Measurements from ENCODE around the gene NR5A1.

NR5A1 gene

DNA sequence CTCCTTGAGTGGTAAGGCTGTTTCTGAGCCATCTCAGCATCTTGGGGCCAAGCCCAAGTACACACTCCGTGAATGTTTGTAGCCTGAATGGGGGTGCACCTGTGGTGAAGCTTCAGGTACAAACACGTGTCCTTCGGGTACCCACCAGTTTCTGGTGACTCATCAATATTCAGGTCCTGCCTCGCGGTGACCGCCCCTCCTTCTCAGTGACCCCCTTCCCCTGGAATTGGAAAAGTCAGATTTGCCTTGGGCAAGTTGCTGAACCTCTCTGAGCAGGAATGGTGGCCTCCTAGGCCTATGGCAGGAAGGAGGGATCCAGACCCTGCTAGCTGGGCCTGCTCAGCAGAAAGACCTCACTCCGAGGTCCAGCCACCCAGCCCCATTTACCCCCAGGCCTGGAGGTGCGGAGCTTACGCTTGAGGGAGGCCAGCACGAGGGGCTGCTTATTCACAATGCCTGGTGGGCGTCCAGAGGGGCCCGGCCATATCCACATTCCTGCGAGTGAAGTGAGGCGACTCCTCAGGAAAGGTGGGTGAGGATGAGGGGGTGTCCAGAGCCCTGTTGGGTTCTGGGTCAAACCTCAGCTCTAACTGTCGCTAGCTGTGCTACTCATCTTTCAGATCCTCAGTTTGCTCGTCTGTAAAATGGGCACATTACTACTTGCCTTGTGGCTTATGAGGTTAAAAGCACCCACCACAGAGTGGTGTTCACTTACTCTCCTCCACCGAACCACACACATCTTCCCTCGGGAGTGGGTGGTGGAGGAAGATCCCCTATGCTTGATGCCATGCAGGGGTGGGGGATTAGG lies 49.9 kb downstream of the NR5A1 start:
- no peak for DNase-seq

DNA sequence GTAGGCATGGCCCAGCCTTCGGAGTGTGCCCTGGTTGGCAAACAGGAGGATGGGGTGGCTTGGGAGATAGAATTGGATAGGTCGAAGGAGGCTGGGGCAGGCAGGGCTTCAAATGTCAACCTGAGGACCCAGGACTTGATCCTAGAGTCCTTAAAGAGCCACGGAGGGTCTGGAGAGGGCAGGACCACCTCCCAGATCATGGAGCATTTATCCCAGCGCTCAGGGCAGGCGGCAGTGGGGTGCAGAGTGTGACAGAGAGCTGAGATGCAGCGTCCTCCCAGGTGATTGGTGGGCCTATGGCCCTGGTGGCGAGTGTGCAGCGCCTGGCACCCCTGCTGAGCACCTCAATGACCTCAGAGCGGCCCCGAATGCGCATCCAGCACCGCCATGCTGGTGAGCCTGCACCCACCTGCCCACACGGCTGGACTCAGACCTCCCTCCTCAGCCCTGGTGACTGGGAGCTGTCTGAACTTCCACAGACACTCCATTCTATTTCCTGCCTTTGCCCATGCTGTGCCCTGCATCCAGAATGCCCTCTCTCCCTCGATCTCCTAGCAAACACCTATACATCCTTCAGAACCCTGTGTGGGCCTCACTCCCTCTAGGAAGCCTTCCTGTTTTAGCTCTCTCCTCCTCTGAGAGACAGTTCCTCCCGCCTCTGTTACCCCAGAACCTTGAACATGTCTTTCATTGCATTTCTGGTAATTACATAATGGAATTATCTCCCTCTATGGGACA lies 50.7 kb downstream of the NR5A1 start:
- no peak for DNase-seq

DNA sequence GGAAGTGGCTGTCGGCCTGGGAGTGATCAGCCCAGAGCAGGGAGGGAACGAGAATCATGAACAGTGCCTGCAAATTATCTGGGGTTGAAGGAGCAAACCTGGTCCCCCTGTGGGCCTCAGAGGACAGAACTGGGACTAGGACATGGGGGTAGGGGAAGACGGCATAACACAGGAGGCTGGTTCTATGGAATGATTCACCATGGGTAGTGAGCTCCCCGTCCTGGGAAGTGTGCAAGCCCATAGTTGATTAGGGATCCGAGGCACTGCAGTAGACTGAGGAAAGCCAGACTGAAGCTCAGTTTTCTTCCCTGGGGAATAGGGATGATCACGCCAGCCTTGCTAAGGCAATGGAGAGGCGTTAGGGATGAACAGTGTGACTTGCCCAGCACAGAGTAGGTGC lies 51.4 kb downstream of the NR5A1 start:
- DNase-seq = no peak

DNA sequence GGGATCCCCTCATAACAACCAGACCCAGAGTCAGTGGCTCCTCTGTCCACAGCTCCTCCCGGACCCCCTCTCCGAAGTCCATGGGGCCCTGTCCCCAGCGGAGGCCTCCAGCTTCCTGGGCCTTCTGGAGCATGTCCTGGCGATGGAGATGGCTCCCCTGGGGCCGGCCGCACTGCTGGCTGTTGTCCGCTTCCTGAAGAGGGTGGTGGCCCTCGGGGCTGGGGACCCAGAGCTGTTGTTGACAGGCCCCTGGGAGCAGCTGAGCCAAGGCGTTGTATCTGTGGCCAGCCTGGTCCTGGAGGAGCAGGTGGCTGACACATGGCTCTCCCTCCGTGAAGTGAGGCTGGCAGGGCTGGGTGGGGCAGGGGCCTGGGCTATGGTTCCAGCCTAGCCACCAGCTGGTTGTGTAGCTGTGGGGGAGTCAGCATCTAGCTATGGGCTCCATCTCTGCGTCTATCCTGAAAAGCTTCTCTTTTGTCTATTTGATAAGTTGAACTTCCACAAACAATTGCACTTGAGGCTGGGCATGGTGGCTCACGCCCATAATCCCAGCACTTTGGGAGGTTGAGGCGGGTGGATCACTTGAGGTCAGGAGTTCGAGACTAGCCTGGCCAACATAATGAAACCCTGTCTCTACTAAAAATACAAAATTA lies 52.3 kb downstream of the NR5A1 start:
- no peak for DNase-seq

DNA sequence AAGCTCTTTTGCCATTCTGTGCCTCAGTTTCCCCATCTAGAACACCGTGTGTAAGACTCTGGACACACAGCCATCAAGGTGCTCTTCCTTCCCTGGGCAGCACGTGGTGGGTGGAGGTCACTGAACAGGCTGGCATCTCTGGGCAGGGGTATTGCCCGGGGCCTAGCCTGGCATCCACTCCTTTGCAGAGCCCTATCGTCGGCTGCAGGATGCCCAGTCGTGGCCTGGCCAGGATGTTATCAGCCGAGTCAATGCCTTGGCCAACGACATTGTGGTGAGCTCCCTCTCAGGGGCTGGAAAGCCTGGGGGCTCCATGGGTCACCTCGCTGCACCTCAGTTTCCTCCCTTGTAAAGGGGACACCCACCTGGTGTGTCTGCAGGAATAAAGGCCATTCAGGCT lies 52.9 kb downstream of the NR5A1 start:
- DNase-seq = no peak

DNA sequence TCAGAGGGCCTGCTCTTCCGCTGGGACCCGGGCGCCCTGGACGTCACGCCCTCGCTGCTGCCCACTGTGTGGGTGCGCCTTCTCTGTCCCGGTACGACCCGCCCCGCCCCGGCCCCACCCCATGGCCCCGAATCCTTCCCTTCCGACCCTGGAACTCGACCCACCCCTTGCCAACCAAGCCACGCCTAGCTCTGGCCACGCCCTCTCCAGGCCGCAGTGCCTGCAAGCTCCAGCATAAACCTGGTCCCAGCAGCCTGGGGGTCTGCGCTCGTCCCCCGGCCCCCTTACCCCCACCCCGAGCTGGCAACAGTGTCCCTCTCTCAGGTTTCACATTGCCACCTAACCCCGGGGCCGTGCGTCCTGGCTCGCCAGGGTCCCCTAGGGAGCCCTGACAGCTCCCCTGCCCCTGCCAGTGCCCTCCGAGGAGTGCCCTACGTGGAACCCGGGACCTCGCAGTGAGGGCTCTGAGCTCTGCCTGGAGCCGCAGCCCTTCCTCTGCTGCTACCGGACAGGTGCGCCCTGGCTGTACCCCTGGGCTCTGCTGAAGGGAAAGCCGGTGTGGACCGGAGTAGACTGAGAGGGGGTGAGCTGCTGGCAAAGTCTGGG lies 53.5 kb downstream of the NR5A1 start:
- DNase-seq = no peak

DNA sequence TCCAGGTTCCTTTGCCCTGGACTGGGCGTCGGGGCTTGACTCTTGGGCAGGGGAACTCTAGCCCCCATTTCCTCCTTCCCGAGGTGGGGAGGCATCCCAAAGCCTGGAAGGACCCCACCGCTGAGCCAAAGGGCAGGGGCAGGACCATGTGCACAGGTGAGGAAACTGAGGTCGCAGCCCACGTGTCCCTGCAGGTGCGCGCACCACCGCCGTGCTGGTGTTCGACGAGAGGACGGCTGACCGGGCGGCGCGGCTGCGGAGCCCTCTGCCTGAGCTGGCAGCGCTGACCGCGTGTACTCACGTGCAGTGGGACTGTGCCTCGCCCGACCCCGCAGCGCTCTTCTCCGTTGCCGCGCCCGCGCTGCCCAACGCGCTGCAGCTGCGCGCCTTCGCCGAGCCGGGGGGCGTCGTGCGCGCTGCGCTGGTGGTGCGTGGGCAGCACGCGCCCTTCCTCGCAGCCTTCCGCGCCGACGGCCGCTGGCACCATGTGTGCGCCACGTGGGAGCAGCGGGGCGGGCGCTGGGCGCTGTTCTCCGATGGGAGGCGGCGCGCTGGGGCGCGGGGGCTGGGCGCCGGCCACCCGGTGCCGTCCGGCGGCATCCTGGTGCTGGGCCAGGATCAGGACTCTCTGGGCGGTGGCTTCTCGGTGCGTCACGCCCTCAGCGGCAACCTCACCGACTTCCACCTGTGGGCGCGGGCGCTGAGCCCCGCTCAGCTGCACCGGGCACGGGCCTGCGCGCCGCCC lies 54.2 kb downstream of the NR5A1 start:
- no peak for DNase-seq

DNA sequence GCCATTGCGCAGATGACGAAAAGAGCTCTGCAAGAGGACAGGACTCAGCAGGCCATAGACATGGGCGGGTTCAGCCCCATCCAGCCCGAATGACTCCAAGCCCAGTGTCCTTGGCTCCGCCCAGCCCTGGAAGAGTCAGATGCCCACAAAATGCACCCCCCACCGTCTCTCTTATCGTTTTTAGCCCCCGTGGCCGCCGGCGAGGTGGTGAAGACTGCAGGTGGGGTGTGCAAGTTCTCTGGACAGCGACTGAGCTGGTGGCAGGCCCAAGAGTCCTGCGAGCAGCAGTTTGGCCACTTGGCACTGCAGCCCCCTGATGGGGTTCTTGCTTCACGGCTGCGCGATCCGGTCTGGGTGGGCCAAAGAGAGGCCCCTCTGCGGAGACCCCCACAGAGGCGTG lies 54.9 kb downstream of the NR5A1 start:
- no peak for DNase-seq

DNA sequence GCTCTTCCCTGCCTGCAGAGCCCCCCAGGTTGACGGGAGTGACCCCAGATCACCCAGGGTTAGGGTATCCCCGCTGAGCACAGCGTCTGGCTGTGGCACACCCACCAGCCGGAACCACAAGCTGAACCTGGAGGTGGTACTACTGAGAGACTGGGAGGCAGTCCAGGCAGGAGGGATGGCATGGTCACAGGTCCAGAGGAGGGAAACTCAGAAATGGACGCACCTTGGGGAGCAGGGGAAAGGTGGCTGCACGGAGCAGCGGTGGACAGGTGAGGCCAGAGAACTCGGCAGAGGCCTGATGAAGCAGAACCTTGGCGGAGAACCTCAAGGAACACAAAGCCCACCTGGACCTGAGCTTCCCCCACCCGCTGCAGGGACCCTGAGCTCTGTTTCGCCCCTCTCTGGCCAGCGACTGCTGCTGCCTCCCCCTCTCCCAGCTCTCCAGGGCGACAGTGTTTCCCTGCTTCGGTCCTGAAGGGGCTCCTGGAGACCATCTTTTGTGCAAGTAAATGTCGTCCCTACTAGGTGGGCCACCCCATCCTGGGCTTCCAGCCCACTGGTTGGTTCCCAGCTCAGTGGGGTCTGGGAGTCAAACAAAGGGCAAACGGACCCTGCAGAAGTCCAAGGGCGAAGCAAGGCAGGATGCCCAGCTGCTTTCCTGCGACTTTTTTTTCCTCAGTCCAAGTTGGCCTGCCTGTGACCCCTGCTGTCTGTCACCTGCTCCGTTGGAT lies 56.1 kb downstream of the NR5A1 start:
- DNase-seq = no peak

DNA sequence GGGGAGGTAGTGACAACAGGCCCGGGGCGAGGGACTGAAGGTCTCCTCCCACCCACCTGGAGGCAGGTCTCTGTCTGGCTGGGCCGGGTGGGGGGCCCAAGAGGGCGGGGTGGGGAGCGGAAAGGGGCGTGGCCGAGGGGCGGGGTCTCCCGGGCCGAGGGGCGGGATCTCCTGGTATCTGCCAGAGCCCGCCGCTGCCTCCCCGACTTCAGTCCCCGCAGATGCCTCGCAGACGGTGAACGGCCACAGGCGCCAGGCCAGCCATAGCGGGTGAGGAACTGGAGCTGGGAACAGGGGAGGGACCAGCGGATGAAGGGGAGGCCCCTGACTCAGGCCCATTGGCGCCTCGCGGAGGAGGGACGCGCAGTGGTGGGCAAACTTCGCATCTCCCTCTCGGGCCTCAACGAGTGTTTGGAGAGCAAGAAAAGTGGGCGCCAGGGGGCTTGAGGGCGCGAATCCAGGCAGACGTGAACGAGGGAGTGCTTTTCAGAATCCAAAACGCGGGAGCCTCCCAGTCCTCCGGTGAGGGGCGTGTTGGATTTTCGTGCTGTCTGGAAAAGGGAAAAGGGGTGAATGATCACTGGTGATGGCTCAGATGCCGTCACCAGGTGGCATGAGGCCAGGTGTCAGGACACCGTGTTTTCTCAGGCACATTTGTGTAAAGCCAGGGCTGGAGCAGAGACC lies 56.8 kb downstream of the NR5A1 start, which contains the start of gene ADGRD2:
ADGRD2 (plus strand) TSS at position 211 of the 684 bp plus-strand sequence. CDS start 1,216 bp downstream, outside the sequence.
- no peak for DNase-seq

DNA sequence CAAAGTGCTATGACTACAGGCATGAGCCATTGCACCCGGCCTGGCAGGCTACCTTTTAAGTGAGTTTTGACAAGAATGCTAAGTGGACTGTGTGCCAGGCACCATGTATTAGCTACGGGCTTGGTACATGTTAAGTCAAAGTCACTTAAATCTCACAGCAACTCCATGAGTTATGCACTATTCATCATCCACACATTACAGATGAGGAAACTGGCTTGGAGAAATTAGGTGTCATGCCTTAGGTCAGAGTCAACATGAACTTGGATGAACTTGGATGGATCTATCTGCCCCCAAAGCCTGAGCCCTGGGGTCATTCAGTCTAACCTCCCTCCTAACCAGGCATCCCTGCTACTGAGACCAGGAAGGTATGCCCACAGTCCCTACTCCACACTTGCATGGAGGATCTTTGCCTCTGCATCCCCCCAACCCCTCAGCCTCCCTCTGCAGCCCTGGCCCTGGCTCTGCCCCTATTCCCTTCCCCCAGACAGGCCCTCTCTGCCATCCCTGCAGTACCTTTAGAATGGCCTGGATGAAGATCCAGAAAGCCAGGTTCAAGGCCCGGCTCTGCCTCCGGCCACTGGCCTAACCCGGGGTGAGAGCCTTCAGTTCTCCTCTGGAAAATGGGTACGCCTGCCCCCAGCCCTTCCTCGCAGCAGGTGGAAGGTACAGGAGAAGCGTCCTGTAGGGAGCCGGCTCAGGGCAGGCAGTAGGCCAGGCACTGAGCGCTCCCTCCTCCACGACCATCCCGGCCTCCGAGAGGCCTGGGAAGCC lies 57.6 kb downstream of the NR5A1 start:
- no peak for DNase-seq

DNA sequence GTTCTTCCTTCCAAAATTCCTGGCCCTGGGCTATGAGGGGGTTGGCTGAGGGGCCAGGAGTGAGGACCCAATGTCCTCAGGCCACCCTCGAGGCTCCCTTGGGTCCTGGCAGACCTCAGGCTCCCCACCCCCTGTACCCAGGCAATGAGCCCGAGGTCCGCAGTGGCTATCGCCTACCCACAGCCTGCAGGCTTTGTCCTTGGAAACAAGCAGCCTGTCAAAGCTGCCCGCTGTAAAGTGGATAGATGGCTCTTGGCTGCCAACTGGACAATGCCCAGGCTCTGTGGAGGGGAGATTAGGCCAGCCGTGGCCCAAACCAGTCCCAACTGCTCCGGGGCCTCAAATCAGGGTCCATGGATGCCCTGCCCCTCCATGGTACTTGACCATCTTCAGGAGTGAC lies 59.2 kb downstream of the NR5A1 start:
- no peak for DNase-seq

DNA sequence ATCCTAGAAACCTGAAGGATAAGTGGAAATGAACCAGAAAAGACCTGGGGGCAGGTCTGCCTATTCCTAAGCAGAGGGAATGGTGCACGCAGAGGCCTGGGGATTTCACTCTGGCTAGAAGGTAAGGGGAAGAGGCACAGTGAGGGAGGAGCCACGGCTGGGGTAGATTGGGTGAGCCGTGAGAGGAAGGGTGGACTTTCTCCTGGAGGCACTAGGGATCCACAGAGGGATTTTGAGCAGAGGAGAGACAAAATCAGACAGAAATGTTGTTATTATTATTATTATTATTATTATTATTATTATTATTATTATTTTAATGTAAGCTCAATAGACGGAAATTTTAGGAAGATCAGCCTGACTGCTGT lies 59.9 kb downstream of the NR5A1 start:
- DNase-seq = no peak

DNA sequence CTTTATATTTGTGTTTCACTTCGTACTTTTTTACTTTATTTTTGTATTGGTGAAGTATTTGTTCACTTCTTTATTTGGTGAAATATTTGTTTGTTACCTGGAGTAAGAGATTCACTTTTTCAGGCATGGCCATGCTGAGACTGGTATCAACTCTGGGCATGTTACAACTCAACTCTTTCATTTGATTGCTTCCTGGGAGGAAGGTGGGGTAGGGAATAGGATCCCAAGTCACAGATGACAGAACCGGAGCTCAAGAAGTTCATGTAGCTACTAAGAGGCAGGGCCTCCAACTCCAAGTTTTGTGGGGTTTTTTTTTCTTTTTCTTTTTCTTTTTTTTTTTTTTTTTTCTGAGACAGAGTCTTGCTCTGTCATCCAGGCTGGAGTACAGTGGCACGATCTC lies 63.0 kb downstream of the NR5A1 start:
- no peak for DNase-seq

DNA sequence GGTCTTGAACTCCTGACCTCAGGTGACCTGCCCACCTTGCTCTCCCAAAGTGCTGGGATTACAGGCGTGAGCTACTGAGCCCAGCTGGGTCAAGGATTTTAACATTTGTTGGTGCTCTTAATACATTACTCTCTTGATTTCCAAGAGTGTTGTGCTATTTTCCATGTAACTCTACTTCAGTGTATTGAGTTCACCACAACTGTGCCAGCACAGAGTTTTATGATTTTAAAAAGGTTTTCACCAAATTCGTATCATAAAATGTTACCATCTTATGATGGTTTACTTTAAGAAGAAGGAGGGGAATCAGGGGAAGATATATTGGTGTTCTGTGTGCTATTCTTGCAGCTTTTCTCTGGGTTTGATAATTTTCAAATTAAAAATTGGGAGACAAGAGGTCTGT lies 63.6 kb downstream of the NR5A1 start:
- DNase-seq = no peak

DNA sequence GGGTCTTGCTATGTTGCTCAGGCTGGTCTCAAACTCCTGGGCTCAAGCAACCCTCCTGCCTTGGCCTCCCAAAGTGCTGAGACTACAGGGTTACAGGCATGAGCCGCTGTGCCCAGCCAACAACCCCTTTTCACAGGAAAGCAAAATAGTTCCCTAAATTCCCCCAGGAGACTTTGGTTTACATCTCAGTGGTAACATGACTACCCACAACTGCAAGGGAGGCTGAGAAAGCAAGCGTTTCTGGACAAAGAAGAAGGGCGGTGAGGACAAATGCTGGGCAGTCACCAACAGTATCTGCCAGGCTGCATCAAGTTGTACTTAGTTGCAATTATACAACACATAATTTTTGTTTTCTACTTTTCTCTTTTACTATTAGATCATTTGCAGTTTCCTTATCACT lies 64.4 kb downstream of the NR5A1 start:
- no peak for DNase-seq

DNA sequence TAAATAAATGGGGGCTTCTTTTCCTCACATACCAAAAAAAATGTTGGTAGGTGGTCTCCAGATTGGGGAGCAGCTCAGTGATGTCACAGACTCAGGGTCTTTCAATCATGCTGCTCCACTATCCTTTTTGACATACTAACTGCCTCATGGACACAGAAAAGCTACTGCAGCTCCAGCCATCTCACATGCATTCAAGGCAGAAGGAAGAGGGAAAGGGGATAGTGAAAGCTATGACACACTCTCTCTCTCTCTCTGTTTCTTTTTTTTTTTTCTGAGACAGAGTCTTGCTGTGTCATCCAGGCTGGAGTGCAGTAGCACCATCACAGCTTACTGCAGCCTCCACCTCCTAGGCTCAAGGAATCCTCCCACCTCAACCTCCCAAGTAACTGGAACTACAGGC lies 64.8 kb downstream of the NR5A1 start:
- DNase-seq = no peak

DNA sequence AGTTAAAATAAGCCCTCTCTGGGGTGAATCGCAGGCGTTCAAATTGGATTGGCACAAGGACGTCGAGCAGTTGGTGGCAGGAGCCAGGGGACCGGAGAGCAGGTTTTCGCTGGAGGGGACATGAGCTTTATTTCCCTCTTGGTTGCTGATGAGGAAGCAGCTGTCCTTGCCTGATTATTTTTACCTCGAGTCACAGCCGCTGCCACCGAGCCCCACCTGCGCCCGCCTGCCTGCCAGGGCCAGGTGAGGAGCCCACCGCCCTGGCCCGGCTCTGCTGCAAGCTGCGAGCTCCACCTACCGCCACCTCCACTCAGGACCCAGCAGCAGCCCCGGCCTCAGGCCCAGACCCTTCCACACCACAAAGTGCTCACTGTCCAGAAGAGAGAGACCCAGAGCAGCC lies 65.9 kb downstream of the NR5A1 start:
- DNase-seq = no peak

DNA sequence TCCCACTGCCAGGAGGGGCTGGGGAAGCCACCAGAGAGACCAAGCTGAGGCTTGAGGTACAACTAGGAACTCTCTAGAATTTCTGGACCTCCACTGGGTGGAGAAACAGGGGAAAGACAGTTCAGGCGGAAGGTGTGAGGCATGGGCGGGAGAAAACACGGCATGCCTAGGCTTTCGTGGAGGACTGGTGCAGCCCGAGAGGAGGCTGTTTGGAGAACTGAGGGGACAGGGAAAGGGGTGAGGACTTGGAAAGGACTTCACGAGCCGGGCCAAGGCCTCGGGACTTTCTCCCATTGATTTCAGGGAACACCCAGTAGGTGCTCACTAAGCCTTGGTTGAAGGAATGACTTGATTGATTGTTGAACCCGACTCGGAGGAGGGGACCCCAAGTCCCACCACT lies 66.4 kb downstream of the NR5A1 start:
- DNase-seq = no peak

DNA sequence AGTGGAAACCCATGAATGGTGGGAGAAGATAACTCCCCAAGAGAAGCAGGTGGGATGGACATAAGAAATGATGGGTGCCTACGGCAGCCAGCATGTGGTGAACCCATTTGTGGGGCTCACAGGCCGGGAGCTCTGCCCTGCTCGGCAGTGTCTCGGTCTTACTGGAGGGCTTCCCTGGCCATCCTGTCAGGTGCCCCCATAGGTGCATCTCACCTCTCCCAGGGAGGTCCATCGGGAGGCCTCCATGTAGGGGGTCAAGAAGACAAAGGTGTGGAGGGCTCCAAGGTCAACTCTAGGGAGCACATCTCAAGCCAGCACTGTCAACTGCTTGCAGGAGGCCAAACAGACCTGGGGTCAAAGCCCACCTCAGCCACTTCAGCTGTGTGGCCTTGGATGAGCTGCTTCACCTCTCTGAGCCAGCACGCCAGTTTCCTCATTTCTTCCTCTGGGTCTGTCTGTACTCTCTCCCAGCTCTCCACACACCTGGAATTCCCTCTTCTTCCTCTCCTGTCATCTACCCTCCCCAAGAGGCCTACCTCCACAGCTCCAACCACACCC lies 67.4 kb downstream of the NR5A1 start:
- no peak for DNase-seq
